HG03280 (cell line): ENCODE results near the gene TASL.
"Not testable (repeated sequence)": the region's sequence is repeated elsewhere in the genome, so short reads cannot be mapped to it uniquely, and the experiment has no call there.

Experiments
- ATAC-seq: cut with Tn5 transposase; IDR thresholded peaks from one replicate; pipeline ENCODE4 v1.9.1; 2021; ENCODE audit warnings: mild to moderate bottlenecking, moderate library complexity; ENCODE audit not compliant: unreplicated experiment

Gene TASL

GRCh38 chrX:30577362-30577991 lies at the start of gene TASL:
TSS of gene TASL (minus strand) at chrX:30577766. CDS start at chrX:30560355, 17,411 bp downstream.
- ATAC-seq = peak; percentile 72

GRCh38 chrX:30626402-30626801 lies 48.8 kb upstream of the TASL start:
- ATAC-seq = no peak

- no peak for ATAC-seq
These were observed 44.8 kb upstream of the TASL start for GRCh38 chrX:30622361-30622760.

GRCh38 chrX:30620980-30621618 lies 43.5 kb upstream of the TASL start:
- no peak for ATAC-seq

- ATAC-seq = no peak
These were observed 42.6 kb upstream of the TASL start for GRCh38 chrX:30620125-30620524.

- no peak for ATAC-seq
These were observed 40.7 kb upstream of the TASL start for GRCh38 chrX:30618160-30618765.

GRCh38 chrX:30615229-30615628 lies 37.7 kb upstream of the TASL start:
- ATAC-seq = no peak

- ATAC-seq = no peak
These were observed 36.2 kb upstream of the TASL start for GRCh38 chrX:30613721-30614120.

GRCh38 chrX:30612250-30612655 lies 34.7 kb upstream of the TASL start:
- ATAC-seq = no peak

- no peak for ATAC-seq
These were observed 32.5 kb upstream of the TASL start for GRCh38 chrX:30610026-30610425.

- ATAC-seq = no peak
These were observed 29.6 kb upstream of the TASL start for GRCh38 chrX:30607155-30607554.

GRCh38 chrX:30600269-30601176 lies 23.0 kb upstream of the TASL start:
- ATAC-seq = not testable (repeated sequence)

- ATAC-seq = peak; percentile 57
These were observed 19.8 kb upstream of the TASL start for GRCh38 chrX:30597216-30598012.

GRCh38 chrX:30593440-30594200 lies 16.1 kb upstream of the TASL start:
- peak; percentile 46 for ATAC-seq

- ATAC-seq = no peak
These were observed 15.3 kb upstream of the TASL start for GRCh38 chrX:30592831-30593230.

GRCh38 chrX:30590368-30590767 lies 12.8 kb upstream of the TASL start:
- ATAC-seq = no peak

- ATAC-seq = no peak
These were observed 11.8 kb upstream of the TASL start for GRCh38 chrX:30589146-30589888.

- ATAC-seq = no peak
These were observed 8.9 kb upstream of the TASL start for GRCh38 chrX:30586516-30586915.

GRCh38 chrX:30582664-30583063 lies 5.1 kb upstream of the TASL start:
- no peak for ATAC-seq
